Left ventricle myocardium inferior (tissue), 1 donor: ENCODE data around the gene FADS3. TPM values are rescaled to one million over a fixed set of nuclear protein-coding genes. Genes with fewer than 3 reads are reported as not detected.

ENCODE experiments used
- DNase-seq: peaks from one replicate; pipeline ENCODE4 v3.0.0-alpha.2; 2020
- H3K27ac ChIP-seq: fragments of 200-600 bp; replicated peaks from 2 replicates; pipeline ENCODE4 v1.8.0; 2021
- H3K27me3 ChIP-seq: fragments of 200-600 bp; 2 replicates; pipeline ENCODE4 v1.8.0; 2021; ENCODE audit warnings: low read depth
- H3K36me3 ChIP-seq: fragments of 200-600 bp; 2 replicates; pipeline ENCODE4 v1.8.0; 2021
- H3K4me1 ChIP-seq: fragments of 200-600 bp; 2 replicates; pipeline ENCODE4 v1.8.0; 2021
- H3K4me3 ChIP-seq: fragments of 200-600 bp; 2 replicates; pipeline ENCODE4 v1.8.0; 2021; ENCODE audit warnings: mild to moderate bottlenecking, moderate library complexity
- H3K9me3 ChIP-seq: fragments of 200-600 bp; replicated peaks from 2 replicates; pipeline ENCODE4 v1.8.0; 2021
- CTCF ChIP-seq: fragments of 200-600 bp; IDR thresholded peaks from 2 replicates; pipeline ENCODE4 v1.8.0; 2021; ENCODE audit warnings: antibody characterized with exemption, mild to moderate bottlenecking, borderline replicate concordance
- intact Hi-C: fragments of 100-400 bp; cut with micrococcal nuclease; formaldehyde crosslinking; loops from one replicate; pipeline ENCODE4 v1.11.0; 2022
- total RNA-seq: library from RNA; stranded (reverse); fragmentation: NEBNext Ultra II Directional; extraction: Animal tissue kit (Norgen Biotek cat#: 25700); gene quantifications from one replicate; pipeline ENCODE4 v1.2.1, GENCODE V29; 2021
- donor health status: DM: no; HTN: yes; CAD: no; lungs with severe emphysema.

The FADS3 gene
- total RNA-seq, 1 donor from 2014 or later: 65.5 TPM

- Histone ChIP-seq H3K4me1 (peaks cover 98% of the 10 kb centered on the region), H3K27ac (peak overlapping the region; percentile 79), H3K4me3 (no peak overlapping the region), H3K36me3 (peaks cover 36% of the 10 kb centered on the region), H3K9me3 (no peaks in the 10 kb centered on the region), H3K27me3 (no peaks in the 10 kb centered on the region)
- no peak for TF ChIP-seq CTCF
- intact Hi-C loops: no loop called here
- no peak for DNase-seq
Measured at GRCh38 chr11:61881397-61881796, 9.9 kb downstream of the FADS3 start.

GRCh38 chr11:61880454-61880853, 10.9 kb downstream of the FADS3 start:
- TF ChIP-seq CTCF: no peak
- Histone ChIP-seq H3K9me3 (no peaks in the 10 kb centered on the region), H3K4me1 (peaks cover 97% of the 10 kb centered on the region), H3K4me3 (no peak overlapping the region), H3K36me3 (peaks cover 45% of the 10 kb centered on the region), H3K27me3 (no peaks in the 10 kb centered on the region), H3K27ac (peak overlapping the region; percentile 79)
- intact Hi-C loops: no loop called here
- no peak for DNase-seq

- DNase-seq: no peak
- intact Hi-C loops: no loop called here
- Histone ChIP-seq H3K9me3 (no peaks in the 10 kb centered on the region), H3K27me3 (no peaks in the 10 kb centered on the region), H3K4me3 (no peak overlapping the region), H3K4me1 (peaks cover 97% of the 10 kb centered on the region), H3K36me3 (peaks cover 47% of the 10 kb centered on the region), H3K27ac (peak overlapping the region; percentile 79)
- TF ChIP-seq CTCF: no peak
Measured at GRCh38 chr11:61880031-61880430, 11.3 kb downstream of the FADS3 start.

- DNase-seq: no peak
- Histone ChIP-seq H3K4me1 (peaks cover 97% of the 10 kb centered on the region), H3K36me3 (peaks cover 47% of the 10 kb centered on the region), H3K9me3 (no peaks in the 10 kb centered on the region), H3K27ac (no peak overlapping the region), H3K27me3 (no peaks in the 10 kb centered on the region), H3K4me3 (no peak overlapping the region)
- TF ChIP-seq CTCF: no peak
- intact Hi-C loops: no loop called here
Measured at GRCh38 chr11:61879152-61879551, 12.2 kb downstream of the FADS3 start.

GRCh38 chr11:61875698-61876097, 15.6 kb downstream of the FADS3 start:
- peaks cover 89% of the 10 kb centered on the region for H3K4me1 ChIP-seq

More at GRCh38 chr11:61875698-61876097, 15.6 kb downstream of the FADS3 start:
- intact Hi-C loops: no loop called here
- Histone ChIP-seq H3K4me3 (no peak overlapping the region), H3K9me3 (no peaks in the 10 kb centered on the region), H3K27me3 (no peaks in the 10 kb centered on the region), H3K27ac (peak overlapping the region; percentile 89), H3K36me3 (peaks cover 55% of the 10 kb centered on the region)
- TF ChIP-seq CTCF: no peak
- no peak for DNase-seq
